Activated CD8-positive, alpha-beta memory T cell treated with anti-CD3 and anti-CD28 coated beads, Interleukin-2, amount 10 ng/mL, durations not matched to agents 7 days and 5 days (primary cell): ENCODE data around the gene CRYAA. TPM values are rescaled to one million over a fixed set of nuclear protein-coding genes. Genes with fewer than 3 reads are reported as not detected.

ENCODE experiments used
- ATAC-seq: fragments of 150-1000 bp; cut with Tn5 transposase; one replicate; pipeline ENCODE4 v1.10.0; 2021; ENCODE audit warnings: moderate library complexity
- CTCF ChIA-PET: fragments of 350-600 bp; sonication (Branson Sonifier 250); formaldehyde crosslinking; loops from one replicate; lab custom pipeline; 2021; ENCODE audit warnings: antibody characterized with exemption; lab: Charles Lee
- DNase-seq: peaks from one replicate; pipeline ENCODE4 v3.0.0-alpha.2; 2020
- H3K27ac Mint-ChIP-seq: one replicate; pipeline ENCODE4 v1.8.0; 2021; ENCODE audit warnings: mild to moderate bottlenecking, mixed read lengths
- H3K27me3 Mint-ChIP-seq: one replicate; pipeline ENCODE4 v1.8.0; 2021; ENCODE audit warnings: mixed read lengths
- H3K36me3 Mint-ChIP-seq: one replicate; pipeline ENCODE4 v1.8.0; 2021; ENCODE audit warnings: mild to moderate bottlenecking, mixed read lengths
- H3K4me1 Mint-ChIP-seq: one replicate; pipeline ENCODE4 v1.8.0; 2021; ENCODE audit warnings: mixed read lengths
- H3K4me3 Mint-ChIP-seq: one replicate; pipeline ENCODE4 v1.8.0; 2021; ENCODE audit warnings: mild to moderate bottlenecking, moderate library complexity, mixed read lengths
- H3K9me3 Mint-ChIP-seq: one replicate; pipeline ENCODE4 v1.8.0; 2022; ENCODE audit warnings: low read depth, mixed read lengths
- total RNA-seq, 2 experiments: library from RNA; stranded (reverse); gene quantifications; one replicate each; pipeline ENCODE4 v1.2.3, GENCODE V29; 2021

Gene CRYAA
- total RNA-seq, 2 experiments from 2014 or later: not detected

DNA sequence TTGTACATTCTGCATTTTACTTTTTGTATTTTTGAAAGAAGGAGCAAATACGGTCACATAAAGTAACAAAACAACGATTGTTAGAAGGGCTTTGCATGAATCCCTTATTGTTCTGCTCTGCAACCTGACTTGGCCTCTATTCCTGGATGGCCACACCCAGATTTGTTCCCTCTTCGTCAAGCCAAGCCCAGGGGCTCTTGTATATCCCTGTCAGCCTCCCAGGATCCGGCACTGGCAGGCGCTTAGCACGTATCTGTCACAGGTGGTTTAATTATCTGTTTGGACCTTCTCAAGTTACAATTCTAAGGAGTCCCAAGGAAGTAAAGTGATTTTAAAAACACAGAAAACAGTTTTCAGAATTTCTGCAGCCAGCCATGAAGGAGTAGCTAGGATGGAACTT lies 28.0 kb downstream of the CRYAA start:
- no peak for ATAC-seq
- Mint-ChIP-seq H3K4me3 (no peak overlapping the region), H3K27me3 (peaks cover 17% of the 10 kb centered on the region), H3K36me3 (peaks cover 4% of the 10 kb centered on the region), H3K4me1 (peaks cover 21% of the 10 kb centered on the region), H3K27ac (peak overlapping the region; percentile 23), H3K9me3 (peaks cover 20% of the 10 kb centered on the region)
- CTCF ChIA-PET: no interaction called here
- DNase-seq: no peak

DNA sequence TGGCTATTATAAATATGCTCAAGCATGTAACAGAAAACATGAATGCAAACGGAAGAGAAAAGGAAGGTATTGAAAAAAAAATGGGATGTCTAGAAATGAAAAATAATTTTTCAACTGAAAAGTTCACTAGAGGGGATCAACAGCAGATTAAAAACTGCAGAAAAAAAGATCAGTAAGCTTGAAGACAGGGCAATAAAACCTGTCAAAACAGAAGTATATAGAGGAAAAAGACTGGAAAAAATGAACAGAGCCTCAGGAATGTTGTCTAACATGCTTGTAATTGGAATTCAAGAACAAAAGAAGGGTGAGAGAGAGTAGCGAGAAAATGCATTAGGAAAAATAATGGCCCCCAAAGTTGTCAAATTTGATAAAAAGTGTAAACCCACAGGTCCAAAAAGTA lies 29.6 kb downstream of the CRYAA start:
- H3K27ac Mint-ChIP-seq: no peak overlapping the region
- H3K9me3 Mint-ChIP-seq: peaks cover 24% of the 10 kb centered on the region
- CTCF ChIA-PET: no interaction called here
- DNase-seq (no peak), ATAC-seq (no peak)
- peaks cover 9% of the 10 kb centered on the region for H3K36me3 Mint-ChIP-seq
- peaks cover 19% of the 10 kb centered on the region for H3K27me3 Mint-ChIP-seq
- peaks cover 15% of the 10 kb centered on the region for H3K4me1 Mint-ChIP-seq
- H3K4me3 Mint-ChIP-seq: no peak overlapping the region

DNA sequence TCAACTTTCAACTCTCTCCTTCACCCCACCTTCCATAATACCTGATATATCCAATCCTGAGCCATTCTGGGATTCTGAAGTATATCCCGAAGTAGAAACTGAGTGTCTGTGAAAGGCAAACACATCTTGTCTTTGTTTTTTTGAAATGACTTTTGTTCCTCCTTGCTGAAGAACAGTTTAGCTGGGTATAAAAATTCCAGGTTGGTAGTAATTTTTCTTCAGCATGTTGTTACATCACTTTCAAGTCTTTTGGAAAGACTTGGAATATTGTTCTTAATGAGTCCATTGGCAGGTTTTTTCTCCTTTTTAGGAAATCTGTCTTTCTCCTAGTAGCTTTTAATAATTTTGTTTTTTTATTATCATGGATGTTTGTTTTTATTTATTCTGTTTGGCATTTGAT lies 32.7 kb downstream of the CRYAA start:
- H3K27ac Mint-ChIP-seq: no peak overlapping the region
- CTCF ChIA-PET: no interaction called here
- peaks cover 9% of the 10 kb centered on the region for H3K36me3 Mint-ChIP-seq
- no peak for ATAC-seq
- H3K27me3 Mint-ChIP-seq: peaks cover 26% of the 10 kb centered on the region
- peaks cover 24% of the 10 kb centered on the region for H3K9me3 Mint-ChIP-seq
- H3K4me1 Mint-ChIP-seq: peaks cover 11% of the 10 kb centered on the region
- no peak for DNase-seq
- no peak overlapping the region for H3K4me3 Mint-ChIP-seq

DNA sequence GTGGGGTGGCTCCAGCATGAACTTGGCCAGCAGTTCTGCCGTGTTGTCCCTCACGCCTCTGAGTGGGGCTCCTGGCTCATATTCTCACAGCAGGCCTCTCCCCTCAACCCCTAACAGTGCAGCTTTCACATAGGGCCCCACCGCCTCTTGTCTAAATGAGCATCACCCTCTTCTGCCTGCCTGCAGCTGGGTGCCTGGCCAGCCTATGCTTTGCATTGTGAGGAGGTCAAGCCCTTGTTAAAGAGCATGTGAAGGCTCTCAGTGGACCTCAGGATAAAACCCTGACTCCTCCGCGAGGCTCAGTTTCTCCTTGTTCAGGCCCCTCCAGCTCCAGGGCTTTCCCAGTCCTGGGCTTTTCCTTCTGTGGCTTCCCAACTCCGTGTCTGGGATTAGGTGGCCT lies 34.8 kb downstream of the CRYAA start:
- DNase-seq (no peak), ATAC-seq (no peak)
- Mint-ChIP-seq H3K4me1 (no peaks in the 10 kb centered on the region), H3K9me3 (peaks cover 18% of the 10 kb centered on the region), H3K36me3 (peaks cover 6% of the 10 kb centered on the region), H3K27ac (no peak overlapping the region), H3K4me3 (no peak overlapping the region), H3K27me3 (peaks cover 24% of the 10 kb centered on the region)
- CTCF ChIA-PET: interaction anchor here (1.5 kb wide), 1 partner anchor 11 kb away, joined by 3 read pairs; no protein-coding TSS in a partner anchor

DNA sequence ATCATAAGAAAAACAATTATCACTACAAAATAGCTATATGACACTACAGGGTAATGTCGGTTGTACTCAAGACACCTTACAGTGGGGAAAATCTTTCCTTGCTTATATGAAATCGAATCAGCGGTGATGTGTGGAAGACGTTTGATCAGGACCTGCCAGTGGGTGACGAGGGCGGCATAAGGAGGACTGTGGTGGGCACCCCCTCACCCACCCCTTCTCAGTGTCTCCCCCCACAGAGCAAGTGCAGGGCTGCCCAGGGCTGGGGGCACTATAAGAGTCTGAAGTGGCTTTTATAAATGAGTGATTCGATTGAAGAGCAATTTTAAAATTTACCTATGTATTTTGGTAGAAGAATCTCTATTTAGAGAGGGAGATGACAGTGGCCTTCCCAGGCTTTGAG lies 35.8 kb downstream of the CRYAA start:
- peaks cover 19% of the 10 kb centered on the region for H3K27me3 Mint-ChIP-seq
- no peak for ATAC-seq
- peaks cover 18% of the 10 kb centered on the region for H3K9me3 Mint-ChIP-seq
- peaks cover 6% of the 10 kb centered on the region for H3K36me3 Mint-ChIP-seq
- no peak overlapping the region for H3K27ac Mint-ChIP-seq
- H3K4me3 Mint-ChIP-seq: no peak overlapping the region
- no peak for DNase-seq
- H3K4me1 Mint-ChIP-seq: no peaks in the 10 kb centered on the region
- CTCF ChIA-PET: no interaction called here

DNA sequence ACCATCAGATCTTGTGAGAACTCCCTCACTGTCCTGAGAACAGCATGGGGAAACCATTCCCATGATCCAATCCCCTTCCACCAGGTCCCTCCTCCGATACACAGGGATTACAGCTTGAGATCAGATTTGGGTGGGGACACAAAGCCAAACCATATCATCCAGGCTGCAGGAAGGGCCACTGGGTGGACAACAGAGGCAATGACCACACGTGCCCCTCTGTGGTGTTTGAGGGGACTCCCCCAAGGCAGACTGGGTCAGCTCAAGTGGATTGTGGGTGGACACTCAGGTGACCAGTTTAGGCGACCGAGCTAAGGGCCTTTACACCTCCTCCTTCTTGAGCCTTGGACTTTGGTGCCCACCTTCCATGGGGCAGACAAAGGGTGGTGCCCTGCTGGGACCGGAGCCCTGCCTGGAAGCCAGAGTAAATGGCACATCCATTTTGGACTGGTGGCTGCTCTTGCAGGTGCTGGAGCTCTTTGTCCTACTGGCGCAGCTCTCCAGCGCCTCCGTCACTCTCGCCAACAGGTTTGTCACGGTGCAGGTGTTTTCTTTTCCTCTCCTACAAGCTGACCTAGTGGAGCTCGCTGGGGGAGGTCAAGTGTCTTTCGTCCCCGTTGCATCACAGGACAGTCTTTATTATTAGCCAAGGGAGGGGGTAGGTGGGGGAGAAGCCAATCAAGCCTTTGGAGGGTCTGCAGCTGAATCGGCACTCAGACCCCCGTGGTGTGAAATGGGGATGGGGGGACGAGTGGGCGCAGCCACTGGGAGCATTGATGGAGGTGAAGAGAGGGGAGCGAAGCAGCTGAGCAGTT lies 37.6 kb downstream of the CRYAA start:
- Mint-ChIP-seq H3K4me3 (no peak overlapping the region), H3K9me3 (peaks cover 7% of the 10 kb centered on the region), H3K36me3 (peaks cover 6% of the 10 kb centered on the region), H3K27ac (no peak overlapping the region), H3K27me3 (peaks cover 15% of the 10 kb centered on the region), H3K4me1 (no peaks in the 10 kb centered on the region)
- ATAC-seq (no peak), DNase-seq (no peak)
- CTCF ChIA-PET: no interaction called here

DNA sequence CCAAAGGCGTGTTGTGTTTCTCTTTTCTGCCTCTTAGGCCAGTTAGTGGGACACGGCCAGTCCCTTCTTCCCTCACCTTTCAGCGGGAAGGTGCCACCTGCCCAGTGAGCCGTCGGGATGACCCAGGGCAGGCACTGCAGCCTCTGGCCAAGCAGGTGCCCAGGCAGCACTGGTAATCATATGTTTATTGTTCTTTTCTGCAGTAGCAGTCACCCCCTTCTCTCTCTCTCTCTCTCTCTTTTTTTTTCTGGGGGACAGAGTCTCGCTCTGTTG lies 38.2 kb downstream of the CRYAA start:
- Mint-ChIP-seq H3K27ac (no peak overlapping the region), H3K27me3 (peaks cover 13% of the 10 kb centered on the region), H3K36me3 (peaks cover 3% of the 10 kb centered on the region), H3K4me1 (no peaks in the 10 kb centered on the region), H3K4me3 (no peak overlapping the region), H3K9me3 (peaks cover 2% of the 10 kb centered on the region)
- ATAC-seq: no peak
- no peak for DNase-seq
- CTCF ChIA-PET: no interaction called here

DNA sequence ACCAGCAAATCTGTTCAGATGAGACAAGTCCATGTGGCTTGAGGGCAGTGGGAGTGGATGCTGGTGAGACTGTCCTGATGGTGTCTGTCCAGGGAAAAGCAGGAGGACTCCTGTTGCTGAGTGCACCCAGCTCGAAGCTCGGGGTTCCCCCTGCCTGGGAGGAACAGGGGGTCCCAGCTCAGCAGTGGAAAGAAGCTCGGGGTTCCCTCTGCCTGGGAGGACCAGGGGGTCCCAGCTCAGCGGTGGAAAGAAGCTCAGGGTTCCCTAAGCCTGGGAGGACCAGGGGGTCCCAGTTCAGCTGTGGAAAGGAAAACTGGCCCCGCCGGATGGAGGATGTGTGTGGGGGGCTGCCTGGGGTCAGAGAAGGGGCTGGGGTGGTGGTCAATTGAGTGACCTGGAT lies 39.1 kb downstream of the CRYAA start:
- ATAC-seq (no peak), DNase-seq (no peak)
- CTCF ChIA-PET: no interaction called here
- H3K27ac Mint-ChIP-seq: no peak overlapping the region
- H3K36me3 Mint-ChIP-seq: peaks cover 2% of the 10 kb centered on the region
- no peaks in the 10 kb centered on the region for H3K9me3 Mint-ChIP-seq
- H3K27me3 Mint-ChIP-seq: peaks cover 13% of the 10 kb centered on the region
- H3K4me3 Mint-ChIP-seq: no peak overlapping the region
- no peaks in the 10 kb centered on the region for H3K4me1 Mint-ChIP-seq

DNA sequence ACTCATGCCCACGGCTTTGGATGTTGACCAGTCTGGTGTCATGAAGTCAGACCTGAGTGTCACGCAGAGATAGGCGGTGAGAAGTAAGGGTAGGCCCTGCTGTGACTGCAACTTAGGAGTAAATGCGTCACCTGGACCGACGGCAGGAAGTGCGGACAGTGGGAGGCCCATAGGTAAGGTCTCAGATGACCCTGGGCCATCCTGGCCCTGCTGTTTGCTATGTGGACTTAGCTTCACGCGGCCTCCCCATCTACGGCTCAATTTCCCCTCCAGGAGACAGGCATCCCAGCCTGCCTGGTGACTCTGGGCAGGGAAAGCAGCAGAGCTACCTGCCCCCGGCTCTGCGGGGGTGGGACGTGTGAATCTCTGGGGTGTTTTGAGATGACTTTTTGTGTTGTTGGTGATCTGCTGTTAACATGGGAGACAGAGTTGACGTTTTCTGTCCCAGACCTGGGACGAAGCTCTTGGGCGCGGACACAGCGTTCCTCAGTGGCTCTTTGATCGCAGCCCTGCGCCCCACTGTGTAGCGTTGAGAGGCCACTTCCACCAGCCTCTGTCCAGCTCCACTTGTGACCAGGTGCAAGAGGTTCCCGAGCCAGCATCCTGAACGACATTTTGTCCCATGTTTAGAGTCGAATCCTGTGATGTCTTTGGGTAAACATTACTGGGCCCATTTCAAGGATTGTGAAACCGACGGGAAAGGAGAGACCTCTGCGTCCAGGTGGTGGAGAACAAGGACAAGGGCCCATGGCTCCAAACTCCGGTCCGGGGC lies 39.9 kb downstream of the CRYAA start:
- DNase-seq: no peak

DNA sequence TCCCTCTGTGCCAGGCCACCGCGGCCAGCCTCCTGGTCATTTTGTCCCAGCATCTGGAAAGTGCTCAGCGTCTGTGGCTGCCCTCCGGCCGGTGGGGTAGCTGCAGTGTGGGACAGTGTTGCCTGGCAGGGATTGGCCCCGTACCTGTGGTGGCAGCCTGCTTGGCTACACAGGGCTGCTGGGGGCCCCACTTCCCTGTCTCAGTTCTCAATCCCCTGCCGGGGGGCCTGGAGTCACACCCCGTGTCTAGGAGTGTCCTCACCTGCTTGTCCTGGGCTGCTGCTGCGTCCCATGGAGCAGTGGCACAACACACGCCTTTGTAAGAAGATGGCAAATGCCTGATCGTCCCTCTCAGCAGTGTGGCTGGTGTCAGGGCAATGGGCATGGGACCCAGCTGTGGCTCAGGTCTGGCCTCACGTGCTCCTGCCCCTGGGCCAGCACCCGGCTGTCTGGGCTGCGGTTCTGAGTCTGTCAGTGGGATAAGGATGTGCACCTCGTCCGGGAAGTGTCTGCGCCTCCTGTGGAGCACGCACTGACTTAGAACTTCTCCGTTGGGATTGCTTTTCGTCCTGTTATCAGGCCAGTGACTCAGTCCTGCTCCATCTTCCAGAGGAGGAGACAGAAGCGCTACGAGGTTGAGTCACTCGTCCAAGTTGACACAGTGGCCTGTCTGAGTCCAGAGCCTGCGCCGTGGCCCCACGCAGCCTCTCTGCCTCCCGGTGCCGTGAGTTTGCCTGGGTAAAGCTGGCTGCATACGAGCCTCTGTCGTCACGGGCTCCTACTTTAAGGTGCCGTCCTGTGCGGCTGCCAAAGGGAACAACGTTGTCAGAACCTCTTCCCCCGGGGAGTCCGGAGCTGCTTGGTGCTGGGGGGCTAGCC lies 41.0 kb downstream of the CRYAA start:
- Mint-ChIP-seq H3K4me3 (no peak overlapping the region), H3K36me3 (no peaks in the 10 kb centered on the region), H3K4me1 (no peaks in the 10 kb centered on the region), H3K27me3 (peaks cover 8% of the 10 kb centered on the region), H3K9me3 (no peaks in the 10 kb centered on the region), H3K27ac (no peak overlapping the region)
- ATAC-seq: no peak
- CTCF ChIA-PET: no interaction called here
- no peak for DNase-seq

More for the DNA sequence above, 39.9 kb downstream of the CRYAA start:
- CTCF ChIA-PET: no interaction called here
- Mint-ChIP-seq H3K4me1 (no peaks in the 10 kb centered on the region), H3K9me3 (no peaks in the 10 kb centered on the region), H3K27me3 (peaks cover 13% of the 10 kb centered on the region), H3K27ac (no peak overlapping the region), H3K4me3 (no peak overlapping the region), H3K36me3 (no peaks in the 10 kb centered on the region)
- ATAC-seq: no peak

DNA sequence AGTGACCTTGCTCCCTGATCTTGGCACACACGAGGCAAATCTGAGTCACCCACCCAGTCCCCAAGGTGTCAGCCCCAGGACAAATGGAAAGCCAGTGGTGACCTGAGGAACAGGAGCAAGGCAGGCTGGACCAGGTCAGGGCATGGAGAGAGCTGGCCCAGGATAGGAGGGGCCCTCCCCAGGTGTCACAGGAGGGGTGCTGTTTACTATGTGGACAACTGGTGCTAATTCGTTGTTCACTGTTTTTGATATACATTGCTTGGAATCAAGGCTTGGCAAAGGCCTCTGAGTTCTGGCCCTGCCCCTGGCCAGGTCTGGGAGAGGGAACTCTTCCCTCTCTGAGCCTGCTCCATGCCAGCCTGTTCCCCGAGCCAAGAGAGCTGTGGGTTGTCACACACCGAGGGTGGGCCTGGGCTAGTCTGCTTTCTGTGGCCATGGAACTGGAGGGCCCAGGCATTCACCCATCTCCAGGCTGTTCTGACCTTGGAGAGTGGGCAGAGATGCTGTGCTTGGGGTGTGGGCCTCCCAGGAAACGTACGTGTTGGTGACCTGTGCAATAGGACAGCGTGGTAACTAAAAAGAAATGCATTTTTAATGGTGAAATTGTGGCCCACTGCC lies 41.8 kb downstream of the CRYAA start:
- Mint-ChIP-seq H3K27ac (no peak overlapping the region), H3K9me3 (no peaks in the 10 kb centered on the region), H3K4me1 (no peaks in the 10 kb centered on the region), H3K4me3 (no peak overlapping the region), H3K27me3 (peaks cover 8% of the 10 kb centered on the region), H3K36me3 (no peaks in the 10 kb centered on the region)
- CTCF ChIA-PET: no interaction called here
- DNase-seq (no peak), ATAC-seq (no peak)

DNA sequence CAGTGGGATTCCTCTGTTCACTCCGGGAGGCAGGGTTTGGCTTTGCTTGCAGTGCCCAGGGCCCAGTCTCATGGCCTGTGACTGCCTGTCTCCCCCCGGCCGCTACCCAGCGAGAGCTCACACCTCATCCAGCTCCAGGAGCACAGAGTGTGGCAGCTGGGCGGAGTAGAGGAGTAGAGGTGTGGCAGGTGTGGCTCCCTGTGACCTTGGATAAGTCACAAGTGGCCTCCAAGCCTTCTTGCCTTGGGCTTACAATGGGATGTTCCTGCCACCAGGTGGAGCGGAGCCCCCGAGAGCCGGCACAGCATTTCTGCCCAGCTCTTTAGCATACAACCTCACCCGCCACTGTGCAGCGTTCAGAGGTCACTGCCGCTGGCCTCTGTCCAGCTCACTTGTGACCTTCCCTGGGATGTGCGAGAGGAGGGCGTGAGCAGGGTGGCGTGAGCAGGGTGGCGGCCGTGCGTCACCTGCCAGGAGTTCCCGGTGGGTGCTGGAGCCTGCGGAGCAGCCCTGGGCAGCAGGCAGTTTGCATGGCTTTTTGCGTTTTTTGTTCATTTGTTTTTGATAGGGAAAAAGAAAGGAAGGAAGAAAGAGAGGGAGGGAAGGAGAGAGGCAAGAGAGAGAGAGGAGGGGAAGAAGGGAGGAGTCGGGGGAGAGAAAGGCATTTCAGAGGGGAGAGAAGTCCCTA lies 42.4 kb downstream of the CRYAA start:
- peaks cover 5% of the 10 kb centered on the region for H3K27me3 Mint-ChIP-seq
- no peaks in the 10 kb centered on the region for H3K4me1 Mint-ChIP-seq
- ATAC-seq (no peak), DNase-seq (no peak)
- H3K4me3 Mint-ChIP-seq: no peak overlapping the region
- CTCF ChIA-PET: no interaction called here
- no peaks in the 10 kb centered on the region for H3K36me3 Mint-ChIP-seq
- H3K27ac Mint-ChIP-seq: no peak overlapping the region
- no peaks in the 10 kb centered on the region for H3K9me3 Mint-ChIP-seq

DNA sequence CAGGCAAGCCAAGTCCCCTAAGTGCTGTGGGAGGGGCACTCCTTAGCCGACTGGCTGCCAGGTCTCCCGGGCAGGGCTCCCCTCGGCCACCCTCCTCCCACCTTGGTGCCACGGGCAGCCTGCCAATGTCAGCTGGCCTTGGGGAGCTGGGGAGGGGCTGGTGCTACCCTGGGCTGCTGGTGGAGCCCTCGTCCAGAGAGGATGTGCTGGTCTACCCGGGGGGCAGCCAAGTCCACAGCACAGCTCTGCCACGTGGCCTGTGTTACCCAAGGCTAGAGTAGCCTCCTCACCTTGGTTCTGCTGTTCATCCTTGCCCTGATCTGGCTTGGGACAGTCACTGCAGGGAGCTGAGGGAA lies 42.9 kb downstream of the CRYAA start:
- no peaks in the 10 kb centered on the region for H3K36me3 Mint-ChIP-seq
- no peaks in the 10 kb centered on the region for H3K4me1 Mint-ChIP-seq
- no peak overlapping the region for H3K4me3 Mint-ChIP-seq
- CTCF ChIA-PET: no interaction called here
- no peak overlapping the region for H3K27ac Mint-ChIP-seq
- H3K9me3 Mint-ChIP-seq: no peaks in the 10 kb centered on the region
- peaks cover 5% of the 10 kb centered on the region for H3K27me3 Mint-ChIP-seq
- DNase-seq (no peak), ATAC-seq (no peak)
